ENCODE results near the gene OR52I1. TPM values are rescaled to one million over a fixed set of nuclear protein-coding genes. Genes with fewer than 3 reads are reported as not detected.

OR52I1 gene
- total RNA-seq, 4 donors from 2014 or later: not detected

DNA sequence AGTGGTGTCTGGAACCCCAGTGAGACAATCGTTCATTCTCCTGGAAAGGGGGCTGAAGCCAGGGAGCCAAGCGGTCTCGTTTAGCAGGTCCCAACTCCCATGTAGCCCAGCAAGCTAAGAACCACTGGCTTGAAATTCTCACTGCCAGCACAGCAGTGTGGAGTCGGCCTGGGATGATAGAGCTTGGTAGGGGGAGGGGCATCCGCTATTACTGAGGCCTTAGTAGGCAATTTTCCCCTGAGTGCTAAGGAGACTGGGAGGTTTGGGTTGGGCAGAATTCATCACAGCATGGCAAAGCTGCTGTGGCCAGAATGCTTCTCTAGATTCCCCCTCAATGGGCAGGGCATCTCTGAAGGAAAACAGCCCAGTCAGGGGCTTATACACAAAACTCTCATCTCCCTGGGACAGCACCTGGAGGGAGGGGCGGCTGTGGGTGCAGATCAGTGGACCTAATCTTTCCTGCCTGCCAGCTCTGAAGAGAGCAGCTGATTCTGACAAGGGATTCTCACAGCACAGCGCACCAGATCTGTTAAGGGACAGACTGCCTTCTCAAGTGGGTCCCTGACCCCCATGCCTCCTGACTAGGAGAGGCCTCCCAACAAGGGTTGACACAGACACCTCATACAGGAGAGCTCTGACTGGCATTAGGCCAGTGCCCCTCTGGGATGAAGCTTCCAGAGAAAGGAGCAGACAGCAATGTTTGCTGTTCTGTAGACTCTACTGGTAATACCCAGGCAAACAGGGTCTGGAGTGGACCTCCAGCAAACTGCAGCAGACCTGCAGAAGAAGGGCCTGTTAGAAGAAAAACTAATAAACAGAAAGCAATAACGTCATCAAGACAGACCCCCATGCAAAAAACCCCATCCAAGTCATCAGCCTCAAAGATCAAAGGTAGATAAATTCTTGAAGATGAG lies 34.1 kb upstream of the OR52I1 start:
- no peaks in the 10 kb centered on the region for H3K4me1 ChIP-seq
- no peak for DNase-seq
- intact Hi-C loops (cut with DNase I; ENCODE audit: low total_unique reads): no loop called here
- H3K27me3 ChIP-seq: no peaks in the 10 kb centered on the region
- no peak overlapping the region for H3K27ac ChIP-seq
- H3K9me3 ChIP-seq: no peaks in the 10 kb centered on the region
- no peaks in the 10 kb centered on the region for H3K36me3 ChIP-seq
- no peak overlapping the region for H3K4me3 ChIP-seq
- TF ChIP-seq CTCF (IDR thresholded peaks at IDR 0.05): no peak
- no peak for TF ChIP-seq POLR2A (IDR thresholded peaks at IDR 0.05)

DNA sequence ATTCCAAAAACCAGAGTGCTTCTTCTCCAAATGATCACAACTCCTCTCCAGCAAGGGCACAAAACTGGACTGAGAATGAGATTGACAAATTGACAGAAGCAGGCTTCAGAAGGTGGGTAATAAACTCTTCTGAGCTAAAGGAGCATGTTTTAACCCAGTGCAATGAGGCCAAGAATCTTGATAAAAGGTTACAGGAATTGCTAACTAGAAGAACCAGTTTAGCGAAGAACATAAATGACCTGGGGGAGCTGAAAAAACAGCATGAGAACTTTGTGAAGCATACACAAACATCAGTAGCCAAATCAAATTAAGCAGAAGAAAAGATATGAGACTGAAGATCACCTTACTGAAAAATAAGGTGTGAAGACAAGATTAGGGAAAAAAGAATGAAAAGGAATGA lies 33.4 kb upstream of the OR52I1 start:
- intact Hi-C loops (cut with DNase I; ENCODE audit: low total_unique reads): no loop called here

DNA sequence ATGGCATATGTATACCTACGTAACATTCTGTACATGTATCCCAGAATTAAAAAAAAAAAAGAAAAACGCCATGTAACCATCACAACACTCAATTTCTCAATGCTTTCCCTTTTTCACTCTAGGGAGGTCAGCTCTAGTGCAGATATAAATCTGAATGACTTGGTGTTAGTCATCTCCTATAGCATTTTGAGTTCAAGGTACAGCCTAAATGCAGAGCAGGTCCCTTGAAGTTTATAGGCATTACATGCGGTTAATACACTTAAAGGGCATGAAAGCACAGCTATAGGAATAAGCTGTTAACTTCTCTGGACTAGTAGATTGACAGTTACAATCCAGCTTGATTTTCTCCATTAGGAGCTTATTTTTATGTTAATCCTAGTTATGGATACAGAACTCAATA lies 28.5 kb upstream of the OR52I1 start:
- no peak for DNase-seq
- Histone ChIP-seq H3K36me3 (no peaks in the 10 kb centered on the region), H3K27ac (no peak overlapping the region), H3K27me3 (no peaks in the 10 kb centered on the region), H3K9me3 (no peaks in the 10 kb centered on the region), H3K4me3 (no peak overlapping the region), H3K4me1 (no peaks in the 10 kb centered on the region)
- intact Hi-C loops (cut with DNase I; ENCODE audit: low total_unique reads): no loop called here
- TF ChIP-seq POLR2A (IDR thresholded peaks at IDR 0.05) (no peak), CTCF (IDR thresholded peaks at IDR 0.05) (no peak)

More for the DNA sequence above, 33.4 kb upstream of the OR52I1 start:
- Histone ChIP-seq H3K4me1 (no peaks in the 10 kb centered on the region), H3K4me3 (no peak overlapping the region), H3K9me3 (no peaks in the 10 kb centered on the region), H3K27me3 (no peaks in the 10 kb centered on the region), H3K27ac (no peak overlapping the region), H3K36me3 (no peaks in the 10 kb centered on the region)
- TF ChIP-seq CTCF (IDR thresholded peaks at IDR 0.05) (no peak), POLR2A (IDR thresholded peaks at IDR 0.05) (no peak)
- DNase-seq: no peak

GRCh38 chr11:4569075-4569474 lies 24.8 kb upstream of the OR52I1 start:
- intact Hi-C loops (cut with DNase I; ENCODE audit: low total_unique reads): no loop called here

More at GRCh38 chr11:4569075-4569474, 24.8 kb upstream of the OR52I1 start:
- TF ChIP-seq POLR2A (IDR thresholded peaks at IDR 0.05): no peak
- no peak for TF ChIP-seq CTCF (IDR thresholded peaks at IDR 0.05)
- no peaks in the 10 kb centered on the region for H3K4me1 ChIP-seq
- H3K27ac ChIP-seq: no peak overlapping the region
- no peaks in the 10 kb centered on the region for H3K36me3 ChIP-seq
- H3K27me3 ChIP-seq: no peaks in the 10 kb centered on the region
- H3K9me3 ChIP-seq: no peaks in the 10 kb centered on the region
- no peak for DNase-seq
- no peak overlapping the region for H3K4me3 ChIP-seq

All from uterus (tissue), 4 donors.